Measurements from ENCODE around the gene KRTAP5-6. TPM values are rescaled to one million over a fixed set of nuclear protein-coding genes. Genes with fewer than 3 reads are reported as not detected.
"Not testable (repeated sequence)": the region's sequence is repeated elsewhere in the genome, so short reads cannot be mapped to it uniquely, and the experiment has no call there.

Gene KRTAP5-6
- total RNA-seq, 1 donor from 2014 or later, result not detected

GRCh38 chr11:1689250-1690166 is 7.5 kb upstream of the KRTAP5-6 start:
- H3K4me3 Mint-ChIP-seq (ENCODE audit: low read depth); DNase-seq (ENCODE audit: low spot score, unreplicated experiment): not testable (repeated sequence)

DNA sequence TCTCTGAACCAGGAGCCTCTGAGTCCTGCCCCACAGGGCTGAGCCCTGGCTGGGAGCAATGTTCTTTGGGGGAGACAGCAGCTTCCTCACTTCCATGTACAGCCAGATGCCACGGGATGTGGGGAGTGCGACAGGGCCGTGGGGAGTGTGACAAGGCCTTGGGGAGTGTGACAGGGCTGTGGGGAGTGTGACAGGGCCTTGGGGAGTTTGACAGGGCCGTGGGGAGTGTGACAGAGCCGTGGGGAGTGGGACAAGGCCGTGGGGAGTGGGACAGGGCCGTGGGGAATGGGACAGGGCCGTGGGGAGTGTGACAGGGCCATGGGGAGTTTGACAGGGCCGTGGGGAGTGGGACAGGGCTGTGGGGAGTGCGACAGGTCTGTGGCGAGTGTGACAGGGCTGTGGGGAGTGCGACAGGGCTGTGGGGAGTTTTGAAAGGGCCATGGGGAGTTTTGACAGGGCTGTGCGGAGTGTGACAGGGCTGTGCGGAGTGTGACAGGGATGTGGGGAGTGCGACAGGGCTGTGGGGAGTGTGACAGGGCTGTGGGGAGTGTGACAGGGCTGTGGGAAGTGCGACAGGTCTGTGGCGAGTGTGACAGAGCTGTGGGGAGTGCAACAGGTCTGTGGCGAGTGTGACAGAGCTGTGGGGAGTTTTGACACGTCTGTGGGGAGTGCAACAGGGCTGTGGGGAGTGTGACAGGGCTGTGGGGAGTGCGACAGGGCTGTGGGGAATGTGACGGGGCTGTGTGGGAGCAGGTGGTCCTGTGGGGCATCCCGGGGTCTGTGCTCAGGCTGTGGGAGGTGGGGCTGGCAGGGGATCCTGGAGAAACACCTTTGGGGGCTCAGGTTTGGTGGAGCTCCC is 6.6 kb upstream of the KRTAP5-6 start:
- Mint-ChIP-seq H3K9me3 (ENCODE audit: low read depth) (no peaks in the 10 kb centered on the region), H3K4me1 (ENCODE audit: low read depth) (peaks cover 45% of the 10 kb centered on the region), H3K36me3 (ENCODE audit: insufficient read depth) (no peaks in the 10 kb centered on the region), H3K4me3 (ENCODE audit: low read depth) (no peak overlapping the region), H3K27me3 (peaks cover under 1% of the 10 kb centered on the region), H3K27ac (peak overlapping the region; percentile 93)
- DNase-seq (ENCODE audit: low spot score, unreplicated experiment), result no peak
- TF ChIP-seq CTCF (IDR thresholded peaks at IDR 0.05; ENCODE audit: unreplicated experiment), result no peak

More at GRCh38 chr11:1689250-1690166, 7.5 kb upstream of the KRTAP5-6 start:
- not testable (repeated sequence) for H3K36me3 Mint-ChIP-seq (ENCODE audit: insufficient read depth); H3K27me3 Mint-ChIP-seq; H3K9me3 Mint-ChIP-seq (ENCODE audit: low read depth)
- Mint-ChIP-seq H3K4me1 (ENCODE audit: low read depth) (peaks cover 46% of the 10 kb centered on the region), H3K27ac (peak overlapping the region; percentile 93)

GRCh38 chr11:1691026-1691877 is 5.7 kb upstream of the KRTAP5-6 start:
- Mint-ChIP-seq H3K27me3 (peaks cover 9% of the 10 kb centered on the region), H3K9me3 (ENCODE audit: low read depth) (no peaks in the 10 kb centered on the region), H3K27ac (peak overlapping the region; percentile 92), H3K4me1 (ENCODE audit: low read depth) (peaks cover 41% of the 10 kb centered on the region), H3K36me3 (ENCODE audit: insufficient read depth) (no peaks in the 10 kb centered on the region), H3K4me3 (ENCODE audit: low read depth) (no peak overlapping the region)
- DNase-seq (ENCODE audit: low spot score, unreplicated experiment), result no peak
- no peak for TF ChIP-seq CTCF (IDR thresholded peaks at IDR 0.05; ENCODE audit: unreplicated experiment)

DNA sequence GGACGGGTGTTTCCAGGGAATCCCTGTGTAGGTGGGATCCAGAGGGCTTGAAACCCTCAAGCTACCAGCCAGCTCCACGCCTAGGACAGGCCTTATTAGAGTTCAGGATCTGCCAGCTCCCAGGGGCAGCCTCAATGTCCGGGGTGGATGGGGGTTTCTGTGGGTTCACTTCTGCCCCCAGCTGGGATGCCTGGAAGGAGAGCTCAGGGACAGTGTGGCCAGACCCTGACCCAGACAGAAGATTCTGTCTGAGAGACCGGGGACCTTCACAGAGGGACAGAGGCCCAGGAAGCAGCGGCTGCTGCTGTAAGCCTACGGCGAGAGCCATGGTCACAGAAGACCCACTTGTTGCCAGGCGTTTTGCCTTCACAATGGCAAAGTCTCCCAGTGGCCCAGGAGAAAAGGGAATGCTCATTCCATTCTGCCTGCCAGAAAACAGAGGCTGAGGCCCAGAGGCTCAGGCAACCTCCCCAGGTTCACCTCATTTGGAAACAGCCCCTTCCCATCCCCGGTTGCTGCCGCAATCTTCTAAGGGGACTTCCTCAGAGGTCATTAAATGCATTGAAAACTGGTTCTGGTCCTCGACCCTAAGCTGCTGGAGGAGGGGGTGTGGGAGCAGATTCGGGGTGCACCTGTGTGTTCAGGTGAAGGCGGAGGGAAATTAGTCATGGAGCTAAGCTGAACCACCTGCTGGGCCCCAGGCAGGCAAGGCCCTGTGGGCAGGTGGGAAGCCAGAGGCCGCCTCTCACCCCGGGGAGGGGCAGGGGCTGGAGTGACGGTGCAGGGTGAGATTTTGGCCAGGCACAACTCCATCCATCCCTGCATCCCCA is 4.9 kb upstream of the KRTAP5-6 start:
- Mint-ChIP-seq H3K9me3 (ENCODE audit: low read depth) (no peaks in the 10 kb centered on the region), H3K27ac (peak overlapping the region; percentile 33), H3K36me3 (ENCODE audit: insufficient read depth) (no peaks in the 10 kb centered on the region), H3K4me3 (ENCODE audit: low read depth) (no peak overlapping the region), H3K27me3 (peaks cover 14% of the 10 kb centered on the region), H3K4me1 (ENCODE audit: low read depth) (peaks cover 41% of the 10 kb centered on the region)
- no peak for TF ChIP-seq CTCF (IDR thresholded peaks at IDR 0.05; ENCODE audit: unreplicated experiment)
- DNase-seq (ENCODE audit: low spot score, unreplicated experiment), result no peak

GRCh38 chr11:1692708-1693326 is 4.2 kb upstream of the KRTAP5-6 start:
- H3K36me3 Mint-ChIP-seq (ENCODE audit: insufficient read depth), result no peaks in the 10 kb centered on the region
- H3K9me3 Mint-ChIP-seq (ENCODE audit: low read depth), result no peaks in the 10 kb centered on the region
- H3K4me3 Mint-ChIP-seq (ENCODE audit: low read depth), result no peak overlapping the region
- peaks cover 17% of the 10 kb centered on the region for H3K27me3 Mint-ChIP-seq
- no peak overlapping the region for H3K27ac Mint-ChIP-seq
- DNase-seq (ENCODE audit: low spot score, unreplicated experiment), result no peak
- H3K4me1 Mint-ChIP-seq (ENCODE audit: low read depth), result peaks cover 42% of the 10 kb centered on the region
- TF ChIP-seq CTCF (IDR thresholded peaks at IDR 0.05; ENCODE audit: unreplicated experiment), result no peak

Measured in progenitor cell of endocrine pancreas (in vitro differentiated cells).